HEK293 (cell line): ENCODE data around the gene TMEM138.
A peak's percentile ranks its signal among the peaks of the same experiment; 100 is the strongest.

ENCODE experiments used
- BCL11A ChIP-seq: fragments of 450-650 bp; formaldehyde crosslinking; IDR thresholded peaks from 2 replicates; pipeline ENCODE4 v1.5.1; 2016; ENCODE audit warnings: low read depth, missing biosample characterization, missing genetic modification characterization
- BCL11B ChIP-seq: fragments of 450-650 bp; formaldehyde crosslinking; IDR thresholded peaks from 2 replicates; pipeline ENCODE4 v1.5.1; 2016; ENCODE audit warnings: low read depth, missing biosample characterization, missing genetic modification characterization
- EGR2 ChIP-seq: fragments of 450-650 bp; formaldehyde crosslinking; IDR thresholded peaks from 2 replicates; pipeline ENCODE4 v1.5.1; 2016; ENCODE audit warnings: low read depth, missing biosample characterization, missing genetic modification characterization
- GLIS1 ChIP-seq: fragments of 450-650 bp; formaldehyde crosslinking; IDR thresholded peaks from 2 replicates; pipeline ENCODE4 v1.5.1; 2016; ENCODE audit warnings: missing biosample characterization, missing genetic modification characterization
- HOXD13 ChIP-seq: sonication (generic); formaldehyde crosslinking; IDR thresholded peaks from 2 replicates; pipeline ENCODE4 v1.8.0; 2022; ENCODE audit warnings: missing genetic modification reagents, borderline replicate concordance
- IKZF3 ChIP-seq: fragments of 450-650 bp; IDR thresholded peaks from 2 replicates; pipeline ENCODE4 v1.5.0; 2018; ENCODE audit warnings: missing biosample characterization, mild to moderate bottlenecking, missing genetic modification characterization, moderate library complexity
- KLF10 ChIP-seq: fragments of 450-650 bp; IDR thresholded peaks from 2 replicates; pipeline ENCODE4 v1.5.1; 2018; ENCODE audit warnings: missing biosample characterization, mild to moderate bottlenecking, missing genetic modification characterization
- KLF16 ChIP-seq: fragments of 450-650 bp; formaldehyde crosslinking; IDR thresholded peaks from 2 replicates; pipeline ENCODE4 v1.5.1; 2017; ENCODE audit warnings: missing biosample characterization, missing genetic modification characterization
- KLF17 ChIP-seq: fragments of 450-650 bp; formaldehyde crosslinking; IDR thresholded peaks from 2 replicates; pipeline ENCODE4 v1.5.1; 2016; ENCODE audit warnings: missing biosample characterization, missing genetic modification characterization
- OVOL3 ChIP-seq: fragments of 450-650 bp; formaldehyde crosslinking; IDR thresholded peaks from 2 replicates; pipeline ENCODE4 v1.5.1; 2016; ENCODE audit warnings: missing biosample characterization, missing genetic modification characterization
- PBX3 ChIP-seq: sonication (generic); formaldehyde crosslinking; IDR thresholded peaks from 2 replicates; pipeline ENCODE4 v1.8.1; 2022; ENCODE audit warnings: mild to moderate bottlenecking, moderate library complexity, missing genetic modification reagents
- SP7 ChIP-seq: fragments of 450-650 bp; formaldehyde crosslinking; IDR thresholded peaks from 2 replicates; pipeline ENCODE4 v1.5.1; 2016; ENCODE audit warnings: missing biosample characterization, missing genetic modification characterization
- YY1 ChIP-seq: fragments of 450-650 bp; formaldehyde crosslinking; IDR thresholded peaks from 2 replicates; pipeline ENCODE4 v1.5.1; 2018; ENCODE audit warnings: missing biosample characterization, missing genetic modification characterization
- YY2 ChIP-seq: fragments of 450-650 bp; formaldehyde crosslinking; IDR thresholded peaks from 2 replicates; pipeline ENCODE4 v1.5.1; 2016; ENCODE audit warnings: missing biosample characterization, missing genetic modification characterization
- ZBTB10 ChIP-seq: fragments of 450-650 bp; formaldehyde crosslinking; IDR thresholded peaks from 2 replicates; pipeline ENCODE4 v1.5.1; 2016; ENCODE audit warnings: missing biosample characterization, missing genetic modification characterization
- ZBTB11 ChIP-seq: fragments of 450-650 bp; formaldehyde crosslinking; conservative IDR thresholded peaks from 2 replicates; pipeline ENCODE4 v1.5.1; 2016; ENCODE audit warnings: low read depth, missing biosample characterization, missing genetic modification characterization
- ZBTB17 ChIP-seq: fragments of 450-650 bp; formaldehyde crosslinking; IDR thresholded peaks from 2 replicates; pipeline ENCODE4 v1.5.1; 2016; ENCODE audit warnings: missing biosample characterization, missing genetic modification characterization
- ZBTB48 ChIP-seq: fragments of 450-650 bp; formaldehyde crosslinking; IDR thresholded peaks from 2 replicates; pipeline ENCODE4 v1.5.1; 2016; ENCODE audit warnings: missing biosample characterization, missing genetic modification characterization
- ZBTB7A ChIP-seq: fragments of 450-650 bp; formaldehyde crosslinking; IDR thresholded peaks from 2 replicates; pipeline ENCODE4 v1.5.1; 2016; ENCODE audit warnings: low read depth, missing biosample characterization, missing genetic modification characterization
- ZFHX2 ChIP-seq: fragments of 450-650 bp; formaldehyde crosslinking; conservative IDR thresholded peaks from 2 replicates; pipeline ENCODE4 v1.5.1; 2016; ENCODE audit warnings: missing biosample characterization, missing genetic modification characterization
- ZNF23 ChIP-seq: fragments of 450-650 bp; formaldehyde crosslinking; IDR thresholded peaks from 2 replicates; pipeline ENCODE4 v1.5.1; 2016; ENCODE audit warnings: missing biosample characterization, missing genetic modification characterization, borderline replicate concordance
- ZNF335 ChIP-seq: fragments of 450-650 bp; formaldehyde crosslinking; conservative IDR thresholded peaks from 2 replicates; pipeline ENCODE4 v1.5.1; 2016; ENCODE audit warnings: missing biosample characterization, missing genetic modification characterization
- ZNF394 ChIP-seq: fragments of 450-650 bp; formaldehyde crosslinking; IDR thresholded peaks from 2 replicates; pipeline ENCODE4 v1.5.1; 2016; ENCODE audit warnings: missing biosample characterization, missing genetic modification characterization, mild to moderate bottlenecking, moderate library complexity, borderline replicate concordance
- ZNF398 ChIP-seq: fragments of 450-650 bp; formaldehyde crosslinking; IDR thresholded peaks from 2 replicates; pipeline ENCODE4 v1.5.1; 2017; ENCODE audit warnings: missing biosample characterization, missing genetic modification characterization
- ZNF596 ChIP-seq: fragments of 450-650 bp; IDR thresholded peaks from 2 replicates; pipeline ENCODE4 v1.5.0; 2018; ENCODE audit warnings: missing biosample characterization, mild to moderate bottlenecking, missing genetic modification characterization, moderate library complexity
- ZNF623 ChIP-seq: fragments of 450-650 bp; formaldehyde crosslinking; IDR thresholded peaks from 2 replicates; pipeline ENCODE4 v1.5.1; 2016; ENCODE audit warnings: missing biosample characterization, missing genetic modification characterization
- ZNF629 ChIP-seq: fragments of 450-650 bp; formaldehyde crosslinking; IDR thresholded peaks from 2 replicates; pipeline ENCODE4 v1.5.1; 2017; ENCODE audit warnings: missing biosample characterization, missing genetic modification characterization
- ZNF670 ChIP-seq: fragments of 450-650 bp; formaldehyde crosslinking; IDR thresholded peaks from 2 replicates; pipeline ENCODE4 v1.5.1; 2016; ENCODE audit warnings: missing biosample characterization, missing genetic modification characterization, low read depth
- ZNF843 ChIP-seq: fragments of 450-650 bp; formaldehyde crosslinking; IDR thresholded peaks from 2 replicates; pipeline ENCODE4 v1.5.1; 2016; ENCODE audit warnings: missing biosample characterization, missing genetic modification characterization
- ZSCAN16 ChIP-seq: fragments of 450-650 bp; formaldehyde crosslinking; IDR thresholded peaks from 2 replicates; pipeline ENCODE4 v1.5.1; 2016; ENCODE audit warnings: missing biosample characterization, missing genetic modification characterization

Gene TMEM138

GRCh38 chr11:61361741-61362541, at the start of gene TMEM138, which contains the start of gene CYB561A3 (continued):
- no peak for TF ChIP-seq ZNF623 (tag by site-specific recombination)
- peak; percentile 64; the same call in 1 of the 2 replicates for TF ChIP-seq ZBTB7A (tag by site-specific recombination)
- peak; percentile 92 for TF ChIP-seq ZFHX2
- TF ChIP-seq ZSCAN16 (tag by site-specific recombination): no peak
- TF ChIP-seq EGR2: peak; percentile 83
- TF ChIP-seq ZNF394: peak; percentile 79
- peak; percentile 96 for TF ChIP-seq ZNF335 (tag by site-specific recombination)
- TF ChIP-seq KLF17 (tag by site-specific recombination): 0 out of 2 replicates have a peak, but pooled peaks have one; percentile 8
- 0 out of 2 replicates have a peak, but pooled peaks have one; percentile 58 for TF ChIP-seq PBX3
- peak; percentile 96 for TF ChIP-seq ZBTB11 (tag by site-specific recombination)
- peak; percentile 90 for TF ChIP-seq ZBTB17 (tag by site-specific recombination)
- peak; percentile 82 for TF ChIP-seq ZBTB10 (tag by site-specific recombination)
- TF ChIP-seq BCL11B (tag by site-specific recombination): 0 out of 2 replicates have a peak, but pooled peaks have one; percentile 66
- no peak for TF ChIP-seq HOXD13 (CRISPR knock-in tag)
- peak; percentile 26; the same call in 1 of the 2 replicates for TF ChIP-seq KLF16 (tag by site-specific recombination)
- TF ChIP-seq KLF10 (tag by site-specific recombination): peak; percentile 6; the same call in 1 of the 2 replicates
- TF ChIP-seq YY1 (tag by site-specific recombination): peak; percentile 91
- peak; percentile 56 for TF ChIP-seq OVOL3 (tag by site-specific recombination)
- no peak for TF ChIP-seq ZNF596 (tag by site-specific recombination)
- peak; percentile 53 for TF ChIP-seq ZNF629 (tag by site-specific recombination)
- TF ChIP-seq GLIS1 (tag by site-specific recombination): peak; percentile 66
- TF ChIP-seq ZBTB48 (tag by site-specific recombination): peak; percentile 95
- TF ChIP-seq ZNF23 (tag by site-specific recombination): no peak
- TF ChIP-seq ZNF398 (tag by site-specific recombination): no peak
- 0 out of 2 replicates have a peak, but pooled peaks have one; percentile 23 for TF ChIP-seq ZNF843 (tag by site-specific recombination)
- 0 out of 2 replicates have a peak, but pooled peaks have one; percentile 22 for TF ChIP-seq IKZF3 (tag by site-specific recombination)
- 0 out of 2 replicates have a peak, but pooled peaks have one; percentile 16 for TF ChIP-seq BCL11A
- TF ChIP-seq YY2: peak; percentile 75; the same call in 1 of the 2 replicates
- TF ChIP-seq ZNF670 (tag by site-specific recombination): no peak
- TF ChIP-seq SP7 (tag by site-specific recombination): peak; percentile 83
